HTR-8/SVneo (cell line): Measurements from ENCODE around the gene SLC35E1.

Experiments
- DNase-seq: peaks from one replicate; pipeline ENCODE4 v3.0.0; 2011; ENCODE audit warnings: low spot score, mixed read lengths; ENCODE audit not compliant: insufficient read length
- FAIRE-seq: peaks from 2 replicates; lab custom pipeline; 2011; peaks lifted over from hg19 to GRCh38; lab: Jason Lieb, UNC

The SLC35E1 gene

DNA sequence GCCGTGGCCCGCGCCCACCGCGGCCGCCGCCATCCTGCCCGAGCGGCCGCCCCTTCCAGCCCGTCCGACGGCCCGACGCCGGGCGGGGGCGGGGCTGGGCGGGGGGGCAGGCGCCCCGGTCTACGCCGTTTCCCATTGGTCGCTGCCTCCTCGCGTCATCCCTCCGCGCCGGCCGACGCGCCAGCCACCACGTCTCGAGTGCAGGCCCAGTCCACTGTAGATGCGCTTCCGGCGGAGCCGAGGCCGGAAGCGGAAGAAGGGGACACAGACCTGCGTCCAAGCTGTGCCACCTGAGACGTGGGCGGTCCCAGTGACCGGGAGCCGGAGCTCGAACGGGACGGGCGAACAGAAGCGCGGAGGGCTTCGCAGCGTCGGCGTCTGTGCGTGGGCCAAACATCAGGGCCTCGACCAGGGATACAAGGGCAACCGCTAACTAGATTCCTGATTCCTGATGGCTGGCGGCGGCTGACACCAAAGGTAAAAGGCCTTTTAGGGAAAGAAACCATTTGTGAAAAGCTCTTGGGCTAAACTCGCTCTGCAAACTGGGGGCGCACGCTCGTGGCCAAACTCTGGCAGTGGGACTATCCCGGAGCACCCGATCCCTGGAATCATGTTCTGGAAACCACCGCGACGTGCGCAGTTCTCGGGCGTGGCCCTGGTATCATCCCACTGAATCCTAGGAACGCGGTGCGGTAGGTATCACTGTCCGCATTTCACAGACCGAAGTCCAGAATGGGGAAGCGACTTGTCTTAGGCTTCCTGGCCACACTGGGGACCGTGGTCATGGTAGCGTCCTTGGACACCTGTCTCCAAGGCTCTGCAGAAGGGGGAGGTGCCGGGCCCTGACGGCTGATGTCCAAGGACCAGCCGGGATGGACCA lies at the start of gene SLC35E1:
Gene SLC35E1, minus strand, starts transcription at position 84 of the 880 bp plus-strand sequence. Its CDS starts 51 bp downstream, at position 33.
- FAIRE-seq (peak; percentile 96), DNase-seq (peak; percentile 100)

DNA sequence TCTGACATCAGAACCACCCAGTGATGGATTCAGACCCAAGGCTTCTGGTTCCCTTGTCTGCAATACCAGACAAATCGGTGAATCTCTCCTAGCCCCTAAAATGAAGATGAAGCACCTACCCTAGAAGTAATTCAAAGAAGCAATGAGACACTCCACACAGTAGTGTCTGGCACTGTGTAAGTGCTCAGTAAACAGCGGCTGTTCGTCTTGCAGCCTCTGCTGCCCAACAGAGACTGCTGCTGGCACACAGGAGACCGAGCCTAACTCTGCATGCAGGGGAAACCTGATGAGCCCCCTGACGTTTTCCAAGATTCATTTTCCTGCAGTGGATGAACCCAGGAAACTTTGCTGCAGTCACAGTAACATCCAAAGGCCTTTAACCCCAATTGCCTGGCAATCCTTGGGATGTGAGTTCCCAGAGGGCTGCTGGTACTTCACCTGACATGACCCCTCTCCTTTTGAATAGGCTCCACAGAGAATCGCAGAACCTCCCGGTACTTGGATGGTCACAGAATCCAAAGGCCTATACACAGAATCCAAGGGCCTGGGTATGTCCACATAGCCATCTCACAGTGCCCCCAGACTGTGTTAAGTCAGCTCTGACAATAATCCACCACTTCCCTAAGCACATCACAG lies 49.1 kb upstream of the SLC35E1 start:
- no peak for FAIRE-seq
- DNase-seq = no peak

DNA sequence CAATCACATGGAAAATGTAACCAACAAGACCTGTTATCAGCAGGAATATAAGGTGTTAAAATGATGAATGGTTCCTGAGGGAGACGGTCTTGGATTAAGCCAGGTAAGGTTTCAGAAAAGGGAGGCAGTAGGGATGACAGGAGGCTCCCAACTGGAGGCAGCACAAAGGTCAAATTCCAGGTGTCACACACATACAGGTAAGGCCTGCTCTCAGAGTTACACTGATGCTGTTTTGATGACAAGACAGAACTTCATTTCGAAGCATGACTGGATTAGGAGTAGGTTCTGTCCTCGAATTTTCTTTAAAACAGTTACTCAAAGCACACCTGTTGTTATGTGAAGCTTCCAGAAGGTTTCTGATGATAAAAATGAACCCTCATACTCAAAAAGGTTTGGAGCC lies 48.4 kb upstream of the SLC35E1 start:
- DNase-seq (no peak), FAIRE-seq (no peak)

DNA sequence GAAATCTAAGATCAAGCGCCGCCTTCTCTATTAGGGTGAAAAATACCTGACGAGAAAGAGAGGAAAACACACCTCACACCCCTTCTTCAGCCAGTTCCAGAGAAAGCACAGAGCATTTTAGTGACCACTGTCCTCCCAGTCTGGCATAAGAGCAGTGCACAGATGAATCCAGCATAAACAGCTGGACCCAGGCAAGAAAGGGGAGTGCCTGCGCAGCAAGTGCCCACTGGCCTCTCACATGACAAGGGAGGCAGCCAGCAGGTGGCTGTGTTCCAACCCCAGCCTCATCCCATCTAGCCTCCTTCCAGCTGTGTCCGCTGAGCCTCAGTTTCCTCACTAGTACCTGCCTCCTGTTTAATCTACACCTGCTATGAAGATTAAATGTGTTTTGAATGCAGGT lies 47.8 kb upstream of the SLC35E1 start:
- no peak for FAIRE-seq

DNA sequence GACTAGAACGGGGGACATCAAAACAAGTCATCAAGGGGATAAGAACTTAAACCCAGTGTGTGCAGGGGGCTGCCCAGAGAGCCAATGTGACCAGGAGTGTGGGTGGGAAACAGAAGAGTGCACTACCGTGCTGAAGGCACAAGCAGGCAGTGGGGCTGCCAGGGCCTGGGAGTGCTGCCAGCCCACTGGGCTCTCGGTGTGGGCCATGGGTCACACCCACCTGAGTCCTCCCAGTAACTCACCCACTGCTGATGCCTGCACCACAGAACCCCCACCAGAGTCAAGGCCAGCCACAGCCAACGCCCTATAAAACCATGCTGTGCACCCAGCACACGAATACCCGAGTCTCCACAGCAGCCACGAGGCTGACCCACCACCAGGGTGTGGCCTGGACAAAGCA lies 47.2 kb upstream of the SLC35E1 start:
- no peak for FAIRE-seq

More for the DNA sequence above, 47.8 kb upstream of the SLC35E1 start:
- no peak for DNase-seq

DNA sequence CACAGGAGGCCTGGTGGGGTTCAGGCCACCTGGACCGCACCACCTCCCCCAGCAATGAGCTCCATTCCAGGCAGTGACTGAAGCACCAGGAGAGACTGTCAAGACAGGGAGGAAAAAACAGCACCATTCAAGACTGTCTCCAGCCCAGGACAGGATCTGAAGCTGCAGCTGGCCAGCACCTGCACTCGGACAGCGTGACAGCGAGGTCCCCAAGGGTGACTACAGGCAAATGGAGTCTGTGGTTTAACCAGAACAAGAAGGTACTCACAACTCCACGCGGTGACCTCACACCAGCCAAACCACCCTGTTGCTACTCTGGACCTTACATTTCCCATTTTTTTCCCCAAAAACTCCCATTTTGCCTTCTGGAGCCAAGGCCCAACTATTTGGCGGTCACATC lies 46.0 kb upstream of the SLC35E1 start:
- FAIRE-seq (no peak), DNase-seq (no peak)

More for the DNA sequence above, 47.2 kb upstream of the SLC35E1 start:
- DNase-seq = no peak

DNA sequence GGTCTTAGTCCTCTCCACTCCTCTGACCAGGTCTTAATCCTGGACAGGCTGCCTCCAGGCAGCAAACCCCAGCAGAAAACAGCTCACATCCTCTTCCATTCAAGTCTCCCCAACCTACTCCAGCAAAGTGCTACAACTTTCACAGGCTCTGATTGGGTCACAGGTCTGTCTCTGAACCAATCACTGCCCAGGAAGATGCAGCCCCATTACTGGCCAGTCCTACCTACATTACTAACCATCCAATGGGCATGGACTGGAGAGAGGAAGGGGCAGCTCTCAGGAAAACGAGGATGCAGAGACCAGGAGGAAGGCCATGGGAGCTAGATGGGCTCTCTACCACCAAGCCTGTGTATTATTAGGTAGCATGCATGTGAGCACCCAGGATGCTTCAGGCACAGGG lies 43.6 kb upstream of the SLC35E1 start:
- FAIRE-seq (no peak), DNase-seq (no peak)

DNA sequence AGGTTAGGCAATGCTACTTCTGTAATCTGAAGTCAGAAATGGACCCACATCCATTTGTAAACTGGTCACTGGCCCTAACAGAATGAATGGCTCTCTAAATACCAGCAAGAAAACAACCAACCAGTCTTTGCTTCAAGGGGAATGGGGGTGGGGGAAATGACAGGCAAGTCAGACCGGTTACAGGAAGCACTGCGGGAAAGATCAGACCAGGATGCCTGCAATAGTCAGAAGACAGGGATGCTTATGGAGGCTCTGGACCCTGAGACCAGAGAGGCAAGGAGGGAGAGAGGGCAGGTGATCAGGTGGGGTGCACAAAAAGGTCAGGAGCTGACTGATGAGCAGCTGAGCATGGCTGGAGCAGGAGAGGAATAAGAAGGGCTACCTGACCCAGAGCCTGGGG lies 42.7 kb upstream of the SLC35E1 start:
- DNase-seq (no peak), FAIRE-seq (no peak)

DNA sequence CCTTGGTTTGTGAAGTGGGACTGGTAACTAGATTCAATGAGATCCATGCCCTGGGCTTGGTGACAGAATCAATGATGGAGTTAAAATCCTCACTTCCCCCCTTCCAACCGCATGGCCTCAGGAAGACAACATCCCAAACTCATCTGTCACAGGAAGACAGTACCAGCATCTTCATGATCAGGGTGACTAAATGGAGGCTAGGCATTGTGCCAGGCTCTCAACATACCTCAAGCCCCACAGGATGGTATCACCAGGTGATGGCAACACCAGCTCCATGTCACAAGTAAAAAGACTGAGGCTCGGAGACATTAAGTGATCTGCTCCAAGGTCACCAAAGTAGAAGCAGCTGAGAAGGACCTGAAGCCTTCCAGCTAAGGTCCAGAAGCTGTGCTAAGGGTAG lies 41.6 kb upstream of the SLC35E1 start:
- DNase-seq (no peak), FAIRE-seq (no peak)

DNA sequence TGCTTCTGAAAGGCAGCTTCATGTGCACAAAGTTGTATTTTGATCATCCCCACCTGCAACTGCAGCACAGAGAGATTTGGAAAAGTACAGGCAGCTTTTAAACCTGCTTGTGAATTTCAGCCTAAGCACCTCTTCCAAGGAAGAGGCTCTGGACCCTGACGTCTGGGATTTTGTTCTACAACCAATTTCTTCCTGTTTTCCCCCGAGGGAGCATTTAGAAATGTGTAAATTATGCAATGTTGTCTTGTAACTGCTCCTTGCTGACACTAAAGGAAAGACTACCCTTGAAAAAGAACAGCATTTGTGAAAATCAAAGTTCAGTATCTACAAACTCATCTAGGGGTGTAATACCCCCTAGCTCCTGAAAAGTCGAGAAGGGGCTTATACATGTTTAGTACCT lies 40.4 kb upstream of the SLC35E1 start:
- FAIRE-seq (no peak), DNase-seq (no peak)

DNA sequence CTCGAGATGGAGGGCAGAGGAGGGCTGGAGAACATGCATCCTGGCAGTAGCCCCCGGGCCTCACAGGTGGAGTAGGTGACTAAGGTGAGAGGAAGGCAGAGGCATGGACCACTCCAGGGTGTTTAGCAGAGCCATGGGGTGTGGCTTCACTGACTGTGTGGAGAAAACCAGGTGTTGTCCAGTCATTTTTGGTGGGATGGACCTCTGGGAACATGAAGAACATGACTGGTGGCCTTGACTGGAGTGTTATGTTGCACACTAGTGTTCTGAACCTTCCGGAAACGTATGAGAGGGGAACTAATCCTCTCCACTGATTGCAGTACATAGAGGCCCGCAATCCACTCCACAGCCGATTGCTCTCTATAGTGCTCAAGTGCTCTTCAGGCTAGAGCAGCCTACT lies 38.9 kb upstream of the SLC35E1 start:
- DNase-seq (no peak), FAIRE-seq (no peak)

DNA sequence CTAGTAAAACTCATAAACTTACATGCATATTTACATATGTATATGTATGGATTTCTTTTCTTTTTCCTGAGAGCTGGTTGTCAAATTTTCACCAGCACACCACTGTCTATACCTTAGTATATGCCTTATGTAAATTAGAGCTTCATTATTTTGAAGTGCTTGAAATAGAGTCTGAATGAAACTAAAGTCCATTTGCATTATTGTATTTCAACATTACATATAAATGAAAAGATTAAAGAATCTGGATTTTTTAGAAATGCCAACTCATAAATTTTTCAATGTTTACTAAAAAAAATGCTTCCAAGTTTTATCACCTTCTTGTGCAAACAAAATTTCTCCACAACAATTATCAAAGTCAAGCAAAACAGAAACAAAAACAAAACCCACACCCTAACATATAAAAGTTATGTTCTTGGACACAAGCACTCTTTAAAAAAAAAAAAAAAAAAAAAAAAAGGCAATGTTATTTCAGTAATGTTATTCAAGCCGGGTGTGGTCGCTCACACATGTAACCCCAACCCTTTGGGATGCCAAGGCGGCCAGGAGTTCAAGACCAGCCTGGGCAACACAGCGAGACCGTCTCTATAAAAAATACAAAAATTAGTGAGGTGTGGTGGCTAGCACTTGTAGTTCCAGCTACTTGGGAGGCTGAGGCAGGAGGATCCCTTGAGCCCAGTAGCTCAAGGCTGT lies 37.4 kb upstream of the SLC35E1 start:
- no peak for DNase-seq
- FAIRE-seq = no peak

DNA sequence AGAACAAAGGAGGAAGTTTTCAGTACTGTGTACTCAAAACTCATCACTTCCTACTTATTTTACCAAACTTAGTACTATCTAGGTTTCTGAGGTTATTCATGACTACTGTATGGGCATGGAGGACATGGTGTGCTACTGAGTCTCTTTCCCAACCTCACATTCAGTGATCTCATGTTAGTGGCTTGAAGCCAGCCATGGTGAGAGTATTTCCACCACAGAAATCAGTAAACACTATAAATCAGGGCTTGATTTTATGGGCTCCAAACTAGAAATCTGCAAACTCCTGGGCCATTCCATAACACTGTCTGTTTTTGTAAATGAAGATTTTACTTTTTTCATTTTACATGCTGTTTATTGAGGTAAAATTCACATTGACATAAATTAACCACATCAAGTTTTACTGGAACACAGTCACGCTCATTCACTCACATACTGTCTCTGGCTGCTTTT lies 36.1 kb upstream of the SLC35E1 start:
- FAIRE-seq = no peak
- DNase-seq = no peak

DNA sequence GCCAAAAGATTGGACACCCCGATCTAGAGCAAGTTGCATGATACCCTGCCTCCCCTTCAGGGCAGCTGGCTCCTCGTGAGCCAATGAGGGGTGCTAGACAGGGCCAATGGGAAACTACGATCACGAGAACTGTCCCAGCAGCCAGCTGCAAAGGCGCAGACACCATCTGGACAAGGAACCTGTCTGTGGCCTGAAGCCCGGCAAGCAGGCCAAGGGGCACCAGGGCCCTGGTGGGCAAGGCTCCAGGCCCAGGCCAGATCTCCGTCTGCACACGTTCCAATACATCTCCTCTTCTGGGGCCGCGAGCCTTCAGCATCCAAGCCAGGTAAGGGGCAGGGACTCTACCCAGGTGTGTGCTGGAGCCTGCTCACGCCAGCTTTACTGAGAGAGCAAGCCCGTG lies 35.6 kb upstream of the SLC35E1 start:
- FAIRE-seq (no peak), DNase-seq (no peak)

DNA sequence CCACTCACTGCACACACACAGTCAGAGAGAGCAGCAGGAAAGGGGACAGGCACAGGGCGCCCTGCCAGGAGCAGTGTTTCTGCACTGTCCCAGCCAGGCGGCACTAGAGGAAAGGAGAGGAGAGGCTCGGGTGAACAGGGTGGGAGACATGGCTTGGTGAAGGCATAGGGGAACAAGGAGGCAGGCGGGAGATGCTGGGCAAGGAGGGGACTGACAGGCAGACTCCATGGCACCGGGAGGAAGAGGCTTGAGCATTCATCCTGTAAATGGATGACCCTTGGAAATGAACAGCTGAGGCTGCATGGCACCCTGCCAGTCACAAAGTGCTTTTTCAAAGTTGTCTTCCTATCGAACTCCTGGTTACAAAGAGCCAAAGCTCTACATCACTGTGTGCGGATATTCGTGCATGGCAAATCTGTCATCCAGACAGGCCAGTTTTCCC lies 33.4 kb upstream of the SLC35E1 start:
- DNase-seq = no peak
- no peak for FAIRE-seq

DNA sequence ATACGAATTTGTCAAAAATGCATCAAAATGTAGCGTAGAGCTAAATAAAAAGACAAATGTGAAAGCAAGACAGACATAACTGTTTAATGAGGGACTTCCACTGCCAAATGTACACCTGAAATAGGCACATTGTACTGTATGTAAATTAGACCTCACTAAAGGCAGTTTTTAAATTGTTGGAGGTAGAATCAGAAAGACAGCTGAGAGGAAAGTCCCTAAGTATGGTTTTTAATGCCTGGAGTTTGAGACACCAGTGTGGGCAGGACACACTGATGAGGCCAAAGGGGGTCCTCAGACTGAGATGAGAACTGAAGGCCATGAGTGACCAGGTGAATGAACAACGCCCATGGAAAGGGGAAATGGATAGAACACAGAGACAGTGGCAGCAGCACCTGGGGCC lies 32.9 kb upstream of the SLC35E1 start:
- DNase-seq (no peak), FAIRE-seq (no peak)

DNA sequence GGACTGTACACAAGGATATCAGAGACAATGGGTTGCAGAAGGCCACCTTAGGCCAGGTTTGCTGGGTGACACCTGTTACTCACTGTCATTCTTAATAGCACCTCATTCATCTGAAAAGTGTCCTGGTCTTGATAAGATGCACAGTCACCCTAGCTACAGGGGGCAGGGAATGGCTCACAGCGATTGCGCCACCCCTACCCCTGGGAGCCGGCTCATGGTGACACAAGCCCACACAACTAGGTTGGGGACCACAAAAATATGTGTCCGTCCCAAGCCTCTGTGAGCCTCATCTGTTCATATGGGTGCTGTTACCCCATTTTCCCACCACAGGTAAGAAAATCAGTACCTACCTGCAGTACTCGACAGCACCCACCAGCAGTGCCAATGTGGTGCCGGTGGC lies 32.4 kb upstream of the SLC35E1 start:
- FAIRE-seq = no peak

DNA sequence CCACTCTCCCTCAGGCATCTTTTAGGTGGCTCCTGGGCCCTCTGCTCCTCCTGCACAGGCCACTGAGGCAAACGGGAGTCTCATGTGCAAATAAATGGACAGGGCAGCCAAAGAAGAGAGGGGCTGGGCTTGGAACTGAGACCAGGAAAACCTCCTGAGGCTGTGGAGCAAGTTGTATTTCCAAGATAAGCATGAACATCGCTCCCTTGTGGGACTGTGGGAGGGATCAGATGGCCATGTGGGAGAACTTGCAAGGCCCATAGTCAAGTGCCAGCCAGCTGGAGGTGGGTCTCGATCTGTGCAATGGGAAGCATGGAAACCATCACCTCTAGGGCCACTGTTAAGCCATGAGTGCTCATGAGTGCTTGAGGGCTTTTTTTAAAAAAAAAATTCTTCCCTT lies 30.9 kb upstream of the SLC35E1 start:
- FAIRE-seq (no peak), DNase-seq (no peak)

More for the DNA sequence above, 32.4 kb upstream of the SLC35E1 start:
- no peak for DNase-seq

DNA sequence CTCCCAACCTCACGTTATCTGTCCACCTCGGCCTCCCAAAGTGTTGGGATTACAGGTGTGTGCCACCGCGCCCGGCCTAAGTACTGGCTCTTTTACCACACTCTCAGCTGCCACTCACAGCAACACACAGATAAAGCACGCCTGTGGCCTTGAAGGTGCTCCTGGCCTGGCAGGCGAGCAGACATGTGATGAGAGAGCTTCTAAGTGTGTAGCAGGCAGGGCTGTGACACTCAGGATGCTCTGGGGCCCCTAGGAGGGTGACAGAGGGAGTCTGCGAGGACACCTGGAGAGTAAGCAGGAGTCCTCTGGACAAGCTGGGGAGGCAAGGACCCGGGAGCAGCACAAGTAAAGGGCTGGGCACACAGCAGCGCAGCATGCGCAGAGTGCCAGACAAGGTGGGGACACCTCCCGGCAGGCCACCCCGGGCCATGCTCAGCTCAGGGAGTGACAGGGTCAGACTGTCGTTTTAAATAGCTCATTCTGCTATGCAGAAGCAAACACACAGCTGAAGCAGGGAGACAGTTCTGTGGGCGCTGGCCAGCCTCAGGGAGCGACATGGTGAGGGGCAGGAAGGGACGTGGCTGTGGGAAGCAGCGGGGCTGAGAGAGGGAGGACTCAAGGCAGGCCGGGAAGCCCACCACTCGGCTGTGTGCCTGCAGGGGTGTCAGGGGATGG lies 29.3 kb upstream of the SLC35E1 start:
- DNase-seq (no peak), FAIRE-seq (no peak)

DNA sequence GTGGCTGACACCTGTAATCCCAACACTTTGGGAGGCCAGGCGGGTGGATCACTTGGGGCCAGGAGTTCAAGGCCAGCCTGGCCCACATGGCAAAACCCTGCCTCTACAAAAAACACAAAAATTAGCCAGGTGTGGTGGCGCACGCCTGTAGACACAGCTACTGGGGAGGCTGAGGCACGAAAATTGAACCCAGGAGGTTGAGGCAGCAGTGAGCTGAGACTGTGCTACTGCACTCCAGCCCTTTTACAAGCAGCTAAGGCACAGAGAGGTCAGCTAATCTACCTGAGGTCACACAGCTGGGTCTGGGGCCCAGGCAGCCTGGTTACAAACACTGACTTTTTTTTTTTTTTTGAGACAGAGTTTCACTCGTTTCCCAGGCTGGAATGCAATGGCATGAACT lies 28.6 kb upstream of the SLC35E1 start:
- no peak for DNase-seq
- no peak for FAIRE-seq
